Neutrophil (primary cell): ENCODE measurements around the gene TAF1C.

Source experiments
- H3K27ac ChIP-seq: fragments of 200-600 bp; sonication (generic); 2 replicates; pipeline ENCODE4 v1.5.1; 2016; ENCODE audit warnings: mild to moderate bottlenecking, moderate library complexity
- H3K27me3 ChIP-seq: fragments of 200-600 bp; sonication (generic); 2 replicates; pipeline ENCODE4 v1.6.0; 2016; ENCODE audit warnings: mild to moderate bottlenecking
- H3K36me3 ChIP-seq: fragments of 200-600 bp; sonication (generic); 2 replicates; pipeline ENCODE4 v1.5.1; 2017
- H3K4me1 ChIP-seq, 2 experiments: fragments of 200-600 bp in 1 of 2; sonication (generic) in 1 of 2; 1 replicate in 1 of 2; 2 replicates in 1 of 2; pipeline versions ENCODE4 v1.5.1 to v1.6.1; 2013 to 2016; ENCODE audit warnings: low read depth in 1 of 2, low read length in 1 of 2, mild to moderate bottlenecking in 1 of 2, moderate library complexity in 1 of 2; ENCODE audit not compliant: control insufficient read depth in 1 of 2, insufficient read depth in 1 of 2
- H3K4me3 ChIP-seq, 2 experiments: fragments of 200-600 bp in 1 of 2; sonication (generic) in 1 of 2; 1 replicate in 1 of 2; 2 replicates in 1 of 2; pipeline ENCODE4 v1.5.1; 2013 to 2016; ENCODE audit warnings: low read depth in 1 of 2, low read length in 1 of 2, mild to moderate bottlenecking in 1 of 2, moderate library complexity in 1 of 2
- H3K9me3 ChIP-seq: fragments of 200-600 bp; sonication (generic); 2 replicates; pipeline ENCODE4 v1.5.1; 2016
- TF ChIP-seq, protein P1 (sequence below): fragments of 200-600 bp; sonication (generic); IDR thresholded peaks from 2 replicates; pipeline ENCODE4 v1.5.1; 2016; ENCODE audit warnings: antibody characterized with exemption

Gene TAF1C

DNA sequence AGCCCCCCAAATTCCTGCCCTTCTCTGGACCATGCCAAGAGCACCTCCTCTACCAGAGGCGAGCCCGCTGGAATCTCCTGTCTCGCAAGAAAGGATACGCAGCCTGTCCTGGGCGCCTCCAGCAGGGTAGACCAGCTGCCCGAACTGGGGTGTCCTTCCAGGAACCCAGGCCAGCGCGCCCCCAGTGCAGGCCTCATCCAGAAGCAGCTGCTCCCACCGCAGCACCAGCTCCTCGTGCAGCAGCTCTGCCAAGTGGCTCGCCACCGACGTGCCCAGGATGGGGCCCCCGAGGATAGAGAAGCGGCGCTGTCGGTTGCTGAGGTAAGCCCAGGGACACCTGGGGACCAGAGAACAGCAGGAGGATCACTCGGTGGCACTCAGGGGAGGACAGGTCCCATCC lies 4.8 kb downstream of the TAF1C start:
- no peak overlapping the region for H3K4me3 ChIP-seq
- peaks cover 11% of the 10 kb centered on the region in 2 experiments for H3K4me1 ChIP-seq
- H3K36me3 ChIP-seq: peaks cover 74% of the 10 kb centered on the region
- no peaks in the 10 kb centered on the region for H3K27me3 ChIP-seq
- no peak overlapping the region for H3K27ac ChIP-seq
- TF ChIP-seq, protein P1, sequence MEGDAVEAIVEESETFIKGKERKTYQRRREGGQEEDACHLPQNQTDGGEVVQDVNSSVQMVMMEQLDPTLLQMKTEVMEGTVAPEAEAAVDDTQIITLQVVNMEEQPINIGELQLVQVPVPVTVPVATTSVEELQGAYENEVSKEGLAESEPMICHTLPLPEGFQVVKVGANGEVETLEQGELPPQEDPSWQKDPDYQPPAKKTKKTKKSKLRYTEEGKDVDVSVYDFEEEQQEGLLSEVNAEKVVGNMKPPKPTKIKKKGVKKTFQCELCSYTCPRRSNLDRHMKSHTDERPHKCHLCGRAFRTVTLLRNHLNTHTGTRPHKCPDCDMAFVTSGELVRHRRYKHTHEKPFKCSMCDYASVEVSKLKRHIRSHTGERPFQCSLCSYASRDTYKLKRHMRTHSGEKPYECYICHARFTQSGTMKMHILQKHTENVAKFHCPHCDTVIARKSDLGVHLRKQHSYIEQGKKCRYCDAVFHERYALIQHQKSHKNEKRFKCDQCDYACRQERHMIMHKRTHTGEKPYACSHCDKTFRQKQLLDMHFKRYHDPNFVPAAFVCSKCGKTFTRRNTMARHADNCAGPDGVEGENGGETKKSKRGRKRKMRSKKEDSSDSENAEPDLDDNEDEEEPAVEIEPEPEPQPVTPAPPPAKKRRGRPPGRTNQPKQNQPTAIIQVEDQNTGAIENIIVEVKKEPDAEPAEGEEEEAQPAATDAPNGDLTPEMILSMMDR: no peak
- H3K9me3 ChIP-seq: no peaks in the 10 kb centered on the region

DNA sequence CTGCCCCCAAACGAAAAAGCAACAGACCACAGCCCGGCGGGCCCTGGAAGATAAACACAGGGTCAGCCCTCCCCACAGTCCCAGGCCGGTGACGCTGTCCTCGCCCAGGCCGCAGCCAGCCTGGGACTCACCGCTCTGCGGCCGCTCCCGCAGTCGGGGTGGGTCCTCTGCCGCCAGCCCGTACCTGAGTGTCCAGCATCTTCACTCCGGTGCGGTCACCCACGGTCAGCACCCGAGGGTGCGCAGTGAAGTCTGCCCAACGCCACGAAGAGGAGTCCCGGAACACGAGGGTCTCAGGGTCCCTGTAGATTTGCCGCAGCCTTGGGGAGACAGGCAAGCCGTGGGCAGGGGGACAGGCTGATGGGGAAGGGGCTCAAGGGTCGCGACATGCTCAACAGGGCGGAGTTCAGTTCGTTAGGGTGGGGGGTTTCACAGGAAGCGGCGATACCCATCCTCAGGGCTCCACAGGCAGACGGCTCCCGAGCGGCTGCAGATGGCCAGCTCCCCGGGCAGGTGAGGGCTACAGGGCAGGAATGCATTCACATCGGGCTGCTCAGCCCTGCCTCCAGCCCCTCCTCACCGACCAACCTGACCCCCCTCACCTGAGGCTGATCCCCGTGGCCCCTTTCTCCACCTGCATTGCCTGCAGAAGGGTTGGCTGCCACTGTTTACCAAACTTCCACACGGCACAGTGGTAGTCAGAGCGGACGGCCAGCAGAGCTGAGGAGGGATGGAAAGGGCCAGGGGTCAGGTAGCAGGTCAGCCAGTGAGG lies 5.5 kb downstream of the TAF1C start:
- TF ChIP-seq, protein P1: no peak
- Histone ChIP-seq H3K9me3 (no peaks in the 10 kb centered on the region), H3K27me3 (no peaks in the 10 kb centered on the region), H3K4me3 (no peak overlapping the region), H3K36me3 (peaks cover 74% of the 10 kb centered on the region), H3K27ac (no peak overlapping the region), H3K4me1 (peaks cover 7 to 11% of the 10 kb centered on the region in 2 experiments)

DNA sequence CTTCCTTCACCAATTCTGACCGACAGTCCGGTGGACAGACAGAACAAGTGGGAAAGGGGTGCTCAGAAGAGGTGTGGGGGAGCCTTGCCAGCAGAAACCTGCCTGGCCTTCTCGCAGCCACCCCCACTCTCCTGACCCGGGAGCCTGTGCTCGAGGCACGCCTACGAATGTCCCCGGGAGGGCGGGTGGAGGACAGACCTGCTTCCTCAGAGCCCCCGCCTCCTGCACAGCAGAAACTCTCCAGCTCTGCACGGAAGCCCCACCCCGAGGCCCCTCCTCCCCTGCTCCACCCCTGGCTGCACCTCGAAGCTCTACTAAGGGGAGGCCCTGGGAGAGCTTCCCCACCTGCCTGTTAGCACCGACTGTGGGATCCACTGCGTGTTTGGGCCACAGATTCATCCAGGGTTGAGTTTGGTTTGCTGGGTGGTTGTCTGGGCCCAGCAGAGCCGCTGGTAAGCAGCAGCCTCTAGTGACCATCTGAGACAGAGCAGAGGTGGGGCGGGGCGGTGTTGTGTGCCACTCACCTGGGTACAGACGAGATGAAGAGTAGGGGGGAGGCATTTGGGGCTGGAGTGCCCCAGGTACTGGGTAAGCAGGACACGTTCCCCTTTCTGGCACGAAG lies 6.2 kb downstream of the TAF1C start:
- Histone ChIP-seq H3K4me1 (peaks cover 8 to 13% of the 10 kb centered on the region in 2 experiments), H3K36me3 (peaks cover 74% of the 10 kb centered on the region), H3K4me3 (no peak overlapping the region), H3K27me3 (no peaks in the 10 kb centered on the region), H3K9me3 (no peaks in the 10 kb centered on the region), H3K27ac (no peak overlapping the region)
- TF ChIP-seq, protein P1: no peak

GRCh38 chr16:84179612-84180320 lies 7.1 kb downstream of the TAF1C start:
- no peaks in the 10 kb centered on the region for H3K9me3 ChIP-seq
- no peak overlapping the region for H3K27ac ChIP-seq
- no peaks in the 10 kb centered on the region for H3K27me3 ChIP-seq
- no peak overlapping the region for H3K4me3 ChIP-seq
- peaks cover 14 to 17% of the 10 kb centered on the region in 2 experiments for H3K4me1 ChIP-seq
- TF ChIP-seq, protein P1: no peak
- peaks cover 70% of the 10 kb centered on the region for H3K36me3 ChIP-seq

- no peak overlapping the region for H3K4me3 ChIP-seq
- TF ChIP-seq, protein P1: no peak
- H3K27ac ChIP-seq: no peak overlapping the region
- H3K4me1 ChIP-seq: peaks cover 14 to 22% of the 10 kb centered on the region in 2 experiments
- no peaks in the 10 kb centered on the region for H3K9me3 ChIP-seq
- H3K27me3 ChIP-seq: no peaks in the 10 kb centered on the region
- H3K36me3 ChIP-seq: peaks cover 65% of the 10 kb centered on the region
Measured at GRCh38 chr16:84178892-84179611, 7.8 kb downstream of the TAF1C start.
